HEK293T (cell line): ENCODE results near the gene SLC11A1.

Source experiments
- ARNT ChIP-seq: fragments of 450-650 bp; IDR thresholded peaks from 2 replicates; pipeline ENCODE4 v1.6.1; 2017; ENCODE audit warnings: mild to moderate bottlenecking
- BHLHE40 ChIP-seq: fragments of 450-650 bp; IDR thresholded peaks from 2 replicates; pipeline ENCODE4 v1.6.1; 2016; ENCODE audit warnings: mild to moderate bottlenecking, moderate library complexity, borderline replicate concordance
- CTBP1 ChIP-seq: fragments of 450-650 bp; IDR thresholded peaks from 2 replicates; pipeline ENCODE4 v1.6.1; 2016; ENCODE audit warnings: borderline replicate concordance
- ELF4 ChIP-seq: fragments of 450-650 bp; IDR thresholded peaks from 2 replicates; pipeline ENCODE4 v1.6.1; 2017; ENCODE audit warnings: antibody characterized with exemption
- FOXA1 ChIP-seq: fragments of 450-650 bp; IDR thresholded peaks from 2 replicates; pipeline ENCODE4 v1.6.1; 2016; ENCODE audit warnings: mild to moderate bottlenecking
- FOXK2 ChIP-seq: fragments of 450-650 bp; IDR thresholded peaks from 2 replicates; pipeline ENCODE4 v1.6.1; 2016; ENCODE audit warnings: mild to moderate bottlenecking
- FOXM1 ChIP-seq: fragments of 450-650 bp; IDR thresholded peaks from 2 replicates; pipeline ENCODE4 v1.6.1; 2017; ENCODE audit warnings: mild to moderate bottlenecking, borderline replicate concordance
- HDGF ChIP-seq: fragments of 450-650 bp; IDR thresholded peaks from 2 replicates; pipeline ENCODE4 v1.6.1; 2017; ENCODE audit warnings: antibody characterized with exemption, borderline replicate concordance
- NFRKB ChIP-seq: fragments of 450-650 bp; IDR thresholded peaks from 2 replicates; pipeline ENCODE4 v1.6.1; 2016; ENCODE audit warnings: mild to moderate bottlenecking, moderate library complexity
- SP1 ChIP-seq: fragments of 450-650 bp; IDR thresholded peaks from 2 replicates; pipeline ENCODE4 v1.6.1; 2017
- SUZ12 ChIP-seq: fragments of 450-650 bp; IDR thresholded peaks from 2 replicates; pipeline ENCODE4 v1.6.1; 2016; ENCODE audit warnings: mild to moderate bottlenecking
- TARDBP ChIP-seq: fragments of 450-650 bp; IDR thresholded peaks from 2 replicates; pipeline ENCODE4 v1.6.1; 2016
- ZNF384 ChIP-seq: fragments of 450-650 bp; IDR thresholded peaks from 2 replicates; pipeline ENCODE4 v1.6.1; 2016
- TF ChIP-seq, protein P1 (sequence below): fragments of 450-650 bp; IDR thresholded peaks from 2 replicates; pipeline ENCODE4 v1.6.1; 2016

DNA sequence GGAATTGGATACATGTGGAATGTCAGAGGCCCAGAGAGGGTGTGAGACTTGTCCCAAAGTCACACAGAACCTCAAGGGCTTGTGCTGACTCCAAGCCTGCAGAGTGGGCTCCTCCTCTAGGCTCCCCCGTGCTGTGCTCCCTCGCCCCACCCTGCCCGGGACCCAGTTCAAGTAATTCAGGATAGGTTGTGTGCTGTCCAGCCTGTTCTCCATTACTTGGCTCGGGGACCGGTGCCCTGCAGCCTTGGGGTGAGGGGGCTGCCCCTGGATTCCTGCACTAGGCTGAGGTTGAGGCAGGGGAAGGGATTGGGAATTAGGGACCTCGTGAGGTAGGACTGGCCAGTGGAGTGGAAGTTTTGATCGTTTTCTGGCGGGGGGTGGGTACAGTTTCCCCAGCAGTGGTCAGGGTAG is 20.4 kb downstream of the SLC11A1 start:
- no peak for TF ChIP-seq ELF4
- TF ChIP-seq BHLHE40, result no peak
- TF ChIP-seq FOXK2, result no peak
- no peak for TF ChIP-seq FOXA1
- TF ChIP-seq HDGF, result no peak
- TF ChIP-seq ARNT, result no peak
- TF ChIP-seq SUZ12, result no peak
- TF ChIP-seq FOXM1, result no peak
- no peak for TF ChIP-seq TARDBP
- no peak for TF ChIP-seq SP1
- TF ChIP-seq ZNF384, result no peak
- no peak for TF ChIP-seq CTBP1
- TF ChIP-seq NFRKB, result no peak
- TF ChIP-seq, protein P1, sequence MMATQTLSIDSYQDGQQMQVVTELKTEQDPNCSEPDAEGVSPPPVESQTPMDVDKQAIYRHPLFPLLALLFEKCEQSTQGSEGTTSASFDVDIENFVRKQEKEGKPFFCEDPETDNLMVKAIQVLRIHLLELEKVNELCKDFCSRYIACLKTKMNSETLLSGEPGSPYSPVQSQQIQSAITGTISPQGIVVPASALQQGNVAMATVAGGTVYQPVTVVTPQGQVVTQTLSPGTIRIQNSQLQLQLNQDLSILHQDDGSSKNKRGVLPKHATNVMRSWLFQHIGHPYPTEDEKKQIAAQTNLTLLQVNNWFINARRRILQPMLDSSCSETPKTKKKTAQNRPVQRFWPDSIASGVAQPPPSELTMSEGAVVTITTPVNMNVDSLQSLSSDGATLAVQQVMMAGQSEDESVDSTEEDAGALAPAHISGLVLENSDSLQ, result no peak
